ENCODE results near the gene SEPTIN10. TPM values are rescaled to one million over a fixed set of nuclear protein-coding genes. Genes with fewer than 3 reads are reported as not detected.

The SEPTIN10 gene
- total RNA-seq, 1 experiment from 2014 or later = 105 TPM

DNA sequence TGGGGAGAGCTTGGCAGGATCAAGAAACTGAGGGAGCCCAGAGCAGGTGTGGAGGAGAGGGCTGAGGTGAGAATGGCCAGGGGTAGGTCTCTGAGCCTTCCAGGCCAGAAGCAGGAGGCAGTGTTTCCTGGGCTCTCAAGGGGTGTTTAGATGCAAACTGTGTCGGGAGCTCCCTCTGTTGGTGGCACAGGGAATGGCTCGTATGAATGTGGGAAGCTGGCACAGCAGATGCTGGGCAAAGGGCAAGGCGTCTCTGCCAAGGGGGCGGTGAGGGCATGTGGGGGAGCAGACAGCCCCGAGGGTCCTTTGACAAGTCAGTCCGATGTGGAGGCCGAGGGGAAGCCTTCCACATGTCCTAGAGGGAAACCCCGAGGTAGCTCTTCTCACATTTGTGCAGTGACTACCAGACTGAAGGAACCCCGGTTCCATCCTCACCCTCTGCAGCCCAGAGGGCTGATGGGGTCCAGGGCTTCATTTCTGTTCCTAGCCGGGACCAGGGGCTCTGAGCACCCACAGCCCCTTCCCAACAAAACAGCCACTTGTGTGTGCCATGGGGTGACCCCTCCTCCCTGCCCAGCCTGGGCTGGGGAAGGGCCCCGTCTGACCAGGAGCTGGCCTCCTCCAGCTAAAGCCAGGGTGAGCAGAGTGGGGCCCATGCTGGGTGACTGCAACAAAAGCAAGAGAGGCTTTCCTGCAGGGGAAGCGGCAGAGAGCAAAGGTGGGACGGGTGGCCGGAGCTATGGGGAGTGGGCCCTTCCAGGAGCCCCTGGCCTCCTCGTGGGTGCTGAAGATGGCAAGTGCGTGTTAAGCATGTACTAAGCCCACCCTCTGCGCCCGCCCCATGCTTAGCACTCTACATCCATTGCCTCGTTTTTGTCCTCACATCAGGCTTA is 103.4 kb downstream of the SEPTIN10 start:
- Mint-ChIP-seq H3K4me1 (ENCODE audit: insufficient read depth, unreplicated experiment) (peaks cover 17% of the 10 kb centered on the region), H3K9me3 (ENCODE audit: unreplicated experiment) (no peaks in the 10 kb centered on the region), H3K36me3 (ENCODE audit: insufficient read depth, unreplicated experiment) (no peaks in the 10 kb centered on the region), H3K27ac (ENCODE audit: low read depth, unreplicated experiment) (no peak overlapping the region), H3K4me3 (ENCODE audit: unreplicated experiment) (no peak overlapping the region), H3K27me3 (ENCODE audit: insufficient read depth, unreplicated experiment) (no peaks in the 10 kb centered on the region)
- no TSS peak for BruUV-seq (replicated peaks)
- CTCF ChIA-PET = interaction anchor here (0.5 to 7.4 kb wide), 57 partner anchors 11 to 1148 kb away, joined by 3 to 89 read pairs (median 3); partner anchors contain the start of gene SH3RF3
- intact Hi-C loops (cut with micrococcal nuclease) = loop anchor here (1.0 to 10.0 kb wide), 3 partner anchors 246 to 655 kb away; no protein-coding TSS in a partner anchor
- TF ChIP-seq, protein P1, sequence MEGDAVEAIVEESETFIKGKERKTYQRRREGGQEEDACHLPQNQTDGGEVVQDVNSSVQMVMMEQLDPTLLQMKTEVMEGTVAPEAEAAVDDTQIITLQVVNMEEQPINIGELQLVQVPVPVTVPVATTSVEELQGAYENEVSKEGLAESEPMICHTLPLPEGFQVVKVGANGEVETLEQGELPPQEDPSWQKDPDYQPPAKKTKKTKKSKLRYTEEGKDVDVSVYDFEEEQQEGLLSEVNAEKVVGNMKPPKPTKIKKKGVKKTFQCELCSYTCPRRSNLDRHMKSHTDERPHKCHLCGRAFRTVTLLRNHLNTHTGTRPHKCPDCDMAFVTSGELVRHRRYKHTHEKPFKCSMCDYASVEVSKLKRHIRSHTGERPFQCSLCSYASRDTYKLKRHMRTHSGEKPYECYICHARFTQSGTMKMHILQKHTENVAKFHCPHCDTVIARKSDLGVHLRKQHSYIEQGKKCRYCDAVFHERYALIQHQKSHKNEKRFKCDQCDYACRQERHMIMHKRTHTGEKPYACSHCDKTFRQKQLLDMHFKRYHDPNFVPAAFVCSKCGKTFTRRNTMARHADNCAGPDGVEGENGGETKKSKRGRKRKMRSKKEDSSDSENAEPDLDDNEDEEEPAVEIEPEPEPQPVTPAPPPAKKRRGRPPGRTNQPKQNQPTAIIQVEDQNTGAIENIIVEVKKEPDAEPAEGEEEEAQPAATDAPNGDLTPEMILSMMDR (IDR thresholded peaks at IDR 0.05; ENCODE audit: unreplicated experiment) = peak; percentile 89
- peak; percentile 87 for DNase-seq (ENCODE audit: unreplicated experiment)
- POLR2A ChIA-PET = interaction anchor here (0.6 to 1.2 kb wide), 3 partner anchors 159 to 387 kb away, joined by 3 to 4 read pairs (median 3); no protein-coding TSS in a partner anchor

DNA sequence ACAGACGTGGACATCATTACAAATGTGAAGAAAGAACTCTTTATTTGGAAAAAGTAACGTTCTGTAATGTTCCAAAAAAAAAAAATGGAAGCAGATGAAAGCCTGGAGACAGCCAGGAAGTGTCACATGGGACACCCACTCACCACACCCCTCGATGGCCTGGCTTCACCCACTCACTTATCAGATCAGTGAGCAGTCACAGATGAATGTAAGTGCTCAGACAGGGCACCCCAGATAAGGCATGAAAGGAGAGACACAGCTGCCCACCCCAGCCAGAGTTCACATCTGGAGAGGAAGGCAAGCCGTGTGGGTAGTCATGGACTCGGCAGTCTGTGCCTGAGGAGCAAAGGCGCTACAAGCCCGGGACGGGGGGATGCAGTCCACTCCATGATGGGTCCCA is 105.2 kb downstream of the SEPTIN10 start:
- BruUV-seq (replicated peaks) = no TSS peak
- H3K9me3 Mint-ChIP-seq (ENCODE audit: unreplicated experiment) = no peaks in the 10 kb centered on the region
- intact Hi-C loops (cut with micrococcal nuclease) = no loop called here
- DNase-seq (ENCODE audit: unreplicated experiment) = no peak
- POLR2A ChIA-PET = interaction anchor here (0.7 kb wide), 1 partner anchor 142 kb away, joined by 3 read pairs; no protein-coding TSS in a partner anchor
- TF ChIP-seq, protein P1 (IDR thresholded peaks at IDR 0.05; ENCODE audit: unreplicated experiment) = no peak
- H3K36me3 Mint-ChIP-seq (ENCODE audit: insufficient read depth, unreplicated experiment) = no peaks in the 10 kb centered on the region
- CTCF ChIA-PET = interaction anchor here (0.6 to 7.4 kb wide), 7 partner anchors 11 to 381 kb away, joined by 3 to 89 read pairs (median 3); partner anchors contain the start of gene SH3RF3
- H3K27ac Mint-ChIP-seq (ENCODE audit: low read depth, unreplicated experiment) = no peak overlapping the region
- peaks cover 2% of the 10 kb centered on the region for H3K4me1 Mint-ChIP-seq (ENCODE audit: insufficient read depth, unreplicated experiment)
- H3K4me3 Mint-ChIP-seq (ENCODE audit: unreplicated experiment) = no peak overlapping the region
- no peaks in the 10 kb centered on the region for H3K27me3 Mint-ChIP-seq (ENCODE audit: insufficient read depth, unreplicated experiment)

DNA sequence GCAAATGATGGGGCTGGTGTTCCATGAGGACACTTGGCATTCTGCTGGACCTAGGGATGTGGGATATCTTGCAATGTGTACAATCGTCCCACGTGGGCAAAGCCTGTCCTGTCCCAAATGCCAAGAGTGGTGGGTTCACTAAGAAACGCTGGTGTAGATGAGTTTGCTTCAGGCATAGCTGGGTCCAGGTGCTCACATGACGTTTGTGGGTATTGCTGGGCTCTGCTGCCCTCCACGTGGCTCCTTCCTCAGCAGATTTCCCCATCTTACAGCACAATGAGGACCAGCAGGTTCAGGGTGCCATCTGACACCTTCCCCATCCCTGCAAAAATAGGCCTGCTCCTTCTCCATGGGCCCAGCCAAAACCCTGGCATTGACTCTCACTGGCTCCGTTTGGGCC is 105.9 kb downstream of the SEPTIN10 start:
- intact Hi-C loops (cut with micrococcal nuclease) = no loop called here
- no TSS peak for BruUV-seq (replicated peaks)
- no peak for DNase-seq (ENCODE audit: unreplicated experiment)
- ChIA-PET POLR2A (no interaction called here), CTCF (interaction anchor here (0.7 to 7.4 kb wide), 2 partner anchors 10 to 380 kb away, joined by 3 to 89 read pairs; partner anchors contain the start of gene SH3RF3)
- H3K4me1 Mint-ChIP-seq (ENCODE audit: insufficient read depth, unreplicated experiment) = no peaks in the 10 kb centered on the region
- H3K27me3 Mint-ChIP-seq (ENCODE audit: insufficient read depth, unreplicated experiment) = no peaks in the 10 kb centered on the region
- no peak overlapping the region for H3K27ac Mint-ChIP-seq (ENCODE audit: low read depth, unreplicated experiment)
- no peaks in the 10 kb centered on the region for H3K36me3 Mint-ChIP-seq (ENCODE audit: insufficient read depth, unreplicated experiment)
- TF ChIP-seq, protein P1 (IDR thresholded peaks at IDR 0.05; ENCODE audit: unreplicated experiment) = no peak
- H3K9me3 Mint-ChIP-seq (ENCODE audit: unreplicated experiment) = no peaks in the 10 kb centered on the region
- no peak overlapping the region for H3K4me3 Mint-ChIP-seq (ENCODE audit: unreplicated experiment)

DNA sequence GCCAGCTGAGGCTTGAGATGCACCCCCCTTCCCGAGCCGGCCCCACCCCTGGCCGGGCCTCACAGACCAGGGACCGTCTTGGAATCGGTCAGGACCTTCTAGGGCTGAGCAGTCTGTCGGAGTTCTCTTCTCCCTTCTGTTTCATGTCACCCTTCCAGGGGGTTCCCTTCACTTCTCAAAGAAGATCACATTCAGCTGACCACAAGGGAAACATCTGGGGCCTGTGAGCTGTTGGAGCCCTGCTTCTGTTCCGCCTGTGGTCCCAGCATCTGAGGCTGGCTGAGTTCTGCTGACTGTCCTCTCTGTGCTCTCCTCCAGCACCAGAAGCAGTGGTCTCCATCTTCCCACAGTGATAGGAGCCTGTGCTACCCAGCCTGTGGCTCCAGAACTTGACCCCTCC is 106.5 kb downstream of the SEPTIN10 start:
- H3K27ac Mint-ChIP-seq (ENCODE audit: low read depth, unreplicated experiment) = no peak overlapping the region
- H3K27me3 Mint-ChIP-seq (ENCODE audit: insufficient read depth, unreplicated experiment) = no peaks in the 10 kb centered on the region
- TF ChIP-seq, protein P1 (IDR thresholded peaks at IDR 0.05; ENCODE audit: unreplicated experiment) = no peak
- ChIA-PET CTCF (interaction anchor here (0.6 to 7.4 kb wide), 5 partner anchors 10 to 380 kb away, joined by 3 to 89 read pairs (median 3); partner anchors contain the start of gene SH3RF3), POLR2A (no interaction called here)
- no peak overlapping the region for H3K4me3 Mint-ChIP-seq (ENCODE audit: unreplicated experiment)
- no TSS peak for BruUV-seq (replicated peaks)
- DNase-seq (ENCODE audit: unreplicated experiment) = no peak
- intact Hi-C loops (cut with micrococcal nuclease) = no loop called here
- no peaks in the 10 kb centered on the region for H3K9me3 Mint-ChIP-seq (ENCODE audit: unreplicated experiment)
- H3K36me3 Mint-ChIP-seq (ENCODE audit: insufficient read depth, unreplicated experiment) = no peaks in the 10 kb centered on the region
- no peaks in the 10 kb centered on the region for H3K4me1 Mint-ChIP-seq (ENCODE audit: insufficient read depth, unreplicated experiment)
